Suprapubic skin (tissue), 4 donors: ENCODE measurements around the gene FPGS. TPM values are rescaled to one million over a fixed set of nuclear protein-coding genes. Genes with fewer than 3 reads are reported as not detected.
"Not testable (repeated sequence)": the region's sequence is repeated elsewhere in the genome, so short reads cannot be mapped to it uniquely, and the experiment has no call there.

Experiments used
- DNase-seq, 2 donors: peaks; one replicate each; pipeline ENCODE4 v3.0.0-alpha.2; 2019; ENCODE audit warnings: low spot score in 2 of 2
- H3K27ac ChIP-seq: fragments of 200-600 bp; sonication (generic); one replicate; pipeline ENCODE4 v1.5.1; 2019
- H3K27me3 ChIP-seq: fragments of 200-600 bp; sonication (generic); one replicate; pipeline ENCODE4 v1.5.1; 2019
- H3K36me3 ChIP-seq: fragments of 200-600 bp; sonication (generic); one replicate; pipeline ENCODE4 v1.5.1; 2019
- H3K4me1 ChIP-seq: fragments of 200-600 bp; sonication (generic); one replicate; pipeline ENCODE4 v1.5.1; 2019
- H3K4me3 ChIP-seq: fragments of 200-600 bp; sonication (generic); one replicate; pipeline ENCODE4 v1.5.1; 2019; ENCODE audit warnings: mild to moderate bottlenecking
- H3K9me3 ChIP-seq: fragments of 200-600 bp; sonication (generic); one replicate; pipeline ENCODE4 v1.5.1; 2019
- EP300 ChIP-seq: sonication (generic); formaldehyde crosslinking; IDR thresholded peaks from one replicate; pipeline ENCODE4 v1.6.1; 2017; ENCODE audit warnings: antibody characterized with exemption
- POLR2A ChIP-seq, 2 donors: fragments of 450-650 bp; IDR thresholded peaks; one replicate each; pipeline ENCODE4 v1.6.1; 2017; ENCODE audit warnings: antibody characterized with exemption in 2 of 2, mild to moderate bottlenecking in 2 of 2, moderate library complexity in 2 of 2
- POLR2AphosphoS5 ChIP-seq, 3 donors: sonication (generic); formaldehyde crosslinking; IDR thresholded peaks; one replicate each; pipeline ENCODE4 v1.6.1; 2017; ENCODE audit warnings: antibody characterized with exemption in 3 of 3
- WGBS: methylation state at CpG from one replicate; pipeline ENCODE4 v1.1.5; 2018; 5-methylcytosine and 5-hydroxymethylcytosine counted together
- total RNA-seq, 4 donors: library from RNA; depleted of rRNA; stranded (reverse); fragments of >200 nt; gene quantifications; one replicate each; pipeline ENCODE4 v1.1.0, GENCODE V29; 2016
- TF ChIP-seq, protein P1 (sequence below), 2 donors: fragments of 200-600 bp in 1 of 2; fragments of 450-650 bp in 1 of 2; sonication (generic) in 1 of 2; IDR thresholded peaks; one replicate each; pipeline ENCODE4 v1.5.1; 2016 to 2019; ENCODE audit warnings: antibody characterized with exemption in 2 of 2, mild to moderate bottlenecking in 1 of 2, moderate library complexity in 1 of 2

FPGS gene
- total RNA-seq, 4 donors from 2014 or later: 22.9 to 50.3 (median 28.3) TPM

GRCh38 chr9:127837346-127837745 is 34.7 kb downstream of the FPGS start:
- Histone ChIP-seq H3K9me3 (no peaks in the 10 kb centered on the region), H3K4me1 (peaks cover 53% of the 10 kb centered on the region), H3K27me3 (no peaks in the 10 kb centered on the region), H3K36me3 (peaks cover 8% of the 10 kb centered on the region), H3K4me3 (no peak overlapping the region), H3K27ac (peak overlapping the region; percentile 79)
- 77% methylated on average over 4 of the region's 4 CpGs for WGBS
- TF ChIP-seq, protein P1, sequence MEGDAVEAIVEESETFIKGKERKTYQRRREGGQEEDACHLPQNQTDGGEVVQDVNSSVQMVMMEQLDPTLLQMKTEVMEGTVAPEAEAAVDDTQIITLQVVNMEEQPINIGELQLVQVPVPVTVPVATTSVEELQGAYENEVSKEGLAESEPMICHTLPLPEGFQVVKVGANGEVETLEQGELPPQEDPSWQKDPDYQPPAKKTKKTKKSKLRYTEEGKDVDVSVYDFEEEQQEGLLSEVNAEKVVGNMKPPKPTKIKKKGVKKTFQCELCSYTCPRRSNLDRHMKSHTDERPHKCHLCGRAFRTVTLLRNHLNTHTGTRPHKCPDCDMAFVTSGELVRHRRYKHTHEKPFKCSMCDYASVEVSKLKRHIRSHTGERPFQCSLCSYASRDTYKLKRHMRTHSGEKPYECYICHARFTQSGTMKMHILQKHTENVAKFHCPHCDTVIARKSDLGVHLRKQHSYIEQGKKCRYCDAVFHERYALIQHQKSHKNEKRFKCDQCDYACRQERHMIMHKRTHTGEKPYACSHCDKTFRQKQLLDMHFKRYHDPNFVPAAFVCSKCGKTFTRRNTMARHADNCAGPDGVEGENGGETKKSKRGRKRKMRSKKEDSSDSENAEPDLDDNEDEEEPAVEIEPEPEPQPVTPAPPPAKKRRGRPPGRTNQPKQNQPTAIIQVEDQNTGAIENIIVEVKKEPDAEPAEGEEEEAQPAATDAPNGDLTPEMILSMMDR (IDR thresholded peaks at IDR 0.05): no peak
- no peak for TF ChIP-seq POLR2A (IDR thresholded peaks at IDR 0.05)
- TF ChIP-seq EP300: no peak
- no peak for TF ChIP-seq POLR2AphosphoS5 (IDR thresholded peaks at IDR 0.05)
- peak; percentile 67 to 77 for DNase-seq

GRCh38 chr9:127838375-127839078 is 35.8 kb downstream of the FPGS start:
- Histone ChIP-seq H3K27me3 (no peaks in the 10 kb centered on the region), H3K36me3 (peaks cover 17% of the 10 kb centered on the region), H3K4me3 (no peak overlapping the region), H3K9me3 (no peaks in the 10 kb centered on the region), H3K27ac (peak overlapping the region; percentile 79), H3K4me1 (peaks cover 53% of the 10 kb centered on the region)
- peak; percentile 78 to 88 for DNase-seq
- 32% methylated on average over 7 of the region's 18 CpGs for WGBS
- TF ChIP-seq POLR2AphosphoS5 (IDR thresholded peaks at IDR 0.05) (peak in 1 of 3 donors; percentile 12), EP300 (no peak), POLR2A (IDR thresholded peaks at IDR 0.05) (peak in 1 of 2 donors; percentile 23)
- TF ChIP-seq, protein P1 (IDR thresholded peaks at IDR 0.05): no peak

DNA sequence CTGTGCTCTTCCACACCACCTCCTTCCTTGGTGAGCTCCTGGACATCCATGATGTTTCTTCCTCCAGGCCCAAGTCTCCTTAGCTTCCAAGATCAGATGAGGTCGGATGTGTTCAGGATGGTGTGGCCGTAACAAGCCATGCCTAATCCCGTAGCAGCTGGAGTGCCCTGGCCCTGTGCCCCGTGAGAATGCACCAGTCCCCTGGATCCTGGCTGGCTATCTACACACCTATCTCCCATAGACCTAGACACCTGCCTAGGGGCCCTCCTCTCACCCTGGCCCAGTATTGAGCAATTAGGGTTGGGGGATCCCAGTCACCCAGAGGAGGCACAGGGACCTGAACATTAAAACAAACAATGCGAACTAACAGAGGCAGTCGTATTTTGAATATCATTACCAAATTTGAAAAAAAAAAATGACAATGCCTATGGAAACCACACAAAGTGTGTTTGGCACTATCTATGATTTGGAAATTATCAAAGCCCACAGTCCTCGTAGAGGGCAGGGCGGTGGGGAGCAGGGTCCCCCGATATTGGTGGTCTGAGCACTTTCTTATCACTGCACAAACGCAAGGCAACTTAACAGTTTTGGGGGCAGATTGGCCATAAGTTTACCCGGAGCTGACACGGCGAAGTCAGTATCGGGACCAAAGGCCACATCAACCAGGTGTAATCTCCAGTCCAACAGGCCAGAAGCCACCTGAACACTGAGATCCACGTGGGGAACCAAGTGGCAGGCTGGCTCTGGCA is 38.6 kb downstream of the FPGS start:
- H3K27me3 ChIP-seq: no peaks in the 10 kb centered on the region
- peaks cover 44% of the 10 kb centered on the region for H3K4me1 ChIP-seq
- no peak overlapping the region for H3K27ac ChIP-seq
- TF ChIP-seq POLR2A (IDR thresholded peaks at IDR 0.05): no peak
- TF ChIP-seq, protein P1 (IDR thresholded peaks at IDR 0.05): no peak
- no peak for TF ChIP-seq POLR2AphosphoS5 (IDR thresholded peaks at IDR 0.05)
- peak in 1 of 2 donors; percentile 58 for DNase-seq
- no peak overlapping the region for H3K4me3 ChIP-seq
- 85% methylated on average over 15 of the region's 15 CpGs for WGBS
- no peaks in the 10 kb centered on the region for H3K9me3 ChIP-seq
- H3K36me3 ChIP-seq: peaks cover 17% of the 10 kb centered on the region

DNA sequence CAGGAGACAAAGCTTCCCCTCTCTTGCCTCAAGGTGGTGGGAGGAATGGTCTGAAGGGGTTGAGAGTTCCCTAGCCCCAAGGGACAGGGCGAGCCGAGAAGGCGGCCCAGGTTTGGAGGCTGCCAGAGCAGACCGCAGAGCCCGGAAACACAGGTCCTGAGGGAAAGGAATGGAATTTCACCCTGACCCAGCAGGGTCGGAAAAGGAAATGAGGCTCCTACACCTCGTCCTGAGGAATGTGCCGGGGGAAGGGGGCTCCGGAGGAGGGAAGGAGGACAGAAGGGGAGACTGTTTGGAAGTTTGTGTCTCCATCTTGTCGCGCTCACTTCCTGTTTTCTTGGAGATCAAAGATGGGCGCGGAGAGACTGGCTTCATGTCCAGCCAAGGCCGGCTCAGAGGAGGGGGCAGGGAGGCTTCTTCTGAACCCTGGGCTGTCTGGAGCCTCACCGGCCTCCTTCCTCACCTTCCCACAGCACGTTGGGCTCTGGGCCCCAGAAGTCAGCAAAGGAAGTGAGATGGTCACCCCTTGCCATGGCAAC is 42.2 kb downstream of the FPGS start:
- TF ChIP-seq POLR2AphosphoS5 (IDR thresholded peaks at IDR 0.05) (peak in 1 of 3 donors; percentile 69), POLR2A (IDR thresholded peaks at IDR 0.05) (no peak)
- Histone ChIP-seq H3K4me1 (peaks cover 18% of the 10 kb centered on the region), H3K36me3 (peaks cover 17% of the 10 kb centered on the region), H3K4me3 (no peak overlapping the region), H3K27me3 (no peaks in the 10 kb centered on the region), H3K9me3 (no peaks in the 10 kb centered on the region), H3K27ac (peak overlapping the region; percentile 40)
- 71% methylated on average over 13 of the region's 16 CpGs for WGBS
- DNase-seq: peak in 1 of 2 donors; percentile 61

GRCh38 chr9:127845619-127846018 is 42.9 kb downstream of the FPGS start:
- H3K4me3 ChIP-seq, H3K9me3 ChIP-seq, H3K27me3 ChIP-seq, DNase-seq: not testable (repeated sequence)
- peaks cover 18% of the 10 kb centered on the region for H3K4me1 ChIP-seq
- 92% methylated on average over 4 of the region's 4 CpGs for WGBS
- peaks cover 16% of the 10 kb centered on the region for H3K36me3 ChIP-seq
- H3K27ac ChIP-seq: peak overlapping the region; percentile 40
